HG02678 (cell line): ENCODE data around the gene MLX.
"Not testable (repeated sequence)": the region's sequence is repeated elsewhere in the genome, so short reads cannot be mapped to it uniquely, and the experiment has no call there.

ENCODE experiments used
- ATAC-seq: cut with Tn5 transposase; IDR thresholded peaks from one replicate; pipeline ENCODE4 v1.9.1; 2021; ENCODE audit warnings: mild to moderate bottlenecking, moderate library complexity; ENCODE audit not compliant: unreplicated experiment

MLX gene

DNA sequence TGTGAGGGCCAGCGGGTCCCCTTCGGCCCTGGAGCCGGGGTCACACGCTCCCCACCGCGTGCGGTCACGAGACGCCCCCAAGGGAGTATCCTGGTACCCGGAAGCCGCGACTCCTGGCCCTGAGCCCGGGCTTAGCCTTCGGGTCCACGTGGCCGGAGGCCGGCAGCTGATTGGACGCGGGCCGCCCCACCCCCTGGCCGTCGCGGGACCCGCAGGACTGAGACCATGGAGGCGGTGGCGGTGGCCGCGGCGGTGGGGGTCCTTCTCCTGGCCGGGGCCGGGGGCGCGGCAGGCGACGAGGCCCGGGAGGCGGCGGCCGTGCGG lies 30.9 kb upstream of the MLX start, which contains the start of gene NAGLU:
TSS of gene NAGLU (plus strand) at position 194 of the 324 bp plus-strand sequence. CDS start at position 226, 32 bp downstream.
- peak; percentile 85 for ATAC-seq

GRCh38 chr17:42536372-42537155 lies 30.3 kb upstream of the MLX start:
- peak; percentile 67 for ATAC-seq

DNA sequence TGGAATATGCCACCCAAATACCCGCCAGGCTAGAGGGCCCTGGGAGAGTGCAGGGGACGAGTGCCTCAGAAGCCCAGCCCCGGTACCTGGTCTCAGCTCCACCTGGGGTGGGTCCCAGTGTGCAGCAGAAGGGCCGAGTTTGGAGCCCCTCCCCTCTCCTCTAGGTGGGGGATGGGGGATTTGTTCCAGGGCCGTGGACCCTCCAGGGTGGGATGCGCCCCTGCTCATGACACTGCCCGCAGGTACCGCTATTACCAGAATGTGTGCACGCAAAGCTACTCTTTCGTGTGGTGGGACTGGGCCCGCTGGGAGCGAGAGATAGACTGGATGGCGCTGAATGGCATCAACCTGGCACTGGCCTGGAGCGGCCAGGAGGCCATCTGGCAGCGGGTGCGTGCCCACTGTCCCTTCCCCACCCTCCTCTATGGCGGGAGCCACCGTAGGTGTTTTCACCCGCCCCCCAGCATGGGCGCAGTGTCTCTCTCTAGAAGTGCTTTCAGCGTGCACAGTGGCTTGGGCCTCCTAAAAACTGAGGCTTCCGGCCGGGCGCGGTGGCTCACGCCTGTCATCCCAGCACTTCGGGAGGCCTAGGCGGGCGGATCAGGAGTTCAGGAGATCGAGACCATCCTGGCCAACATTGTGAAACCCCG lies 29.6 kb upstream of the MLX start:
- ATAC-seq: no peak

GRCh38 chr17:42537826-42538451 lies 29.0 kb upstream of the MLX start:
- ATAC-seq: no peak

DNA sequence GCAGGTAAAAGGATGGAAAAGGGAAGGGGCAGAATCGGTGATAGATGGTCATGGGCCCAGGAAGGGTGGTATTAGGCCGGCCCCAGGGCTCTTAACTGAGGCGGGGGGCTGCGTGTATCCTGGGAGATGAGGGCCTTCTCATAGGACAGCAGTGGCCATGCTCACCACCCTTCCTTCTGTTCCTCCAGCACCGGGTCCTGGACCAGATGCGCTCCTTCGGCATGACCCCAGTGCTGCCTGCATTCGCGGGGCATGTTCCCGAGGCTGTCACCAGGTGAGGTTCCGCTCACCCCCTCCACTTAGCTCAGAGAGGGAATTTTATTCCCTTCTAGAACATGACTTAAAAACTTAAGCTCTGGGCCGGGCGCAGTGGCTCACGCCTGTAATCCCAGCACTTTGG lies 28.4 kb upstream of the MLX start:
- no peak for ATAC-seq

- not testable (repeated sequence) for ATAC-seq
Measured at GRCh38 chr17:42540558-42540957, 26.3 kb upstream of the MLX start.

DNA sequence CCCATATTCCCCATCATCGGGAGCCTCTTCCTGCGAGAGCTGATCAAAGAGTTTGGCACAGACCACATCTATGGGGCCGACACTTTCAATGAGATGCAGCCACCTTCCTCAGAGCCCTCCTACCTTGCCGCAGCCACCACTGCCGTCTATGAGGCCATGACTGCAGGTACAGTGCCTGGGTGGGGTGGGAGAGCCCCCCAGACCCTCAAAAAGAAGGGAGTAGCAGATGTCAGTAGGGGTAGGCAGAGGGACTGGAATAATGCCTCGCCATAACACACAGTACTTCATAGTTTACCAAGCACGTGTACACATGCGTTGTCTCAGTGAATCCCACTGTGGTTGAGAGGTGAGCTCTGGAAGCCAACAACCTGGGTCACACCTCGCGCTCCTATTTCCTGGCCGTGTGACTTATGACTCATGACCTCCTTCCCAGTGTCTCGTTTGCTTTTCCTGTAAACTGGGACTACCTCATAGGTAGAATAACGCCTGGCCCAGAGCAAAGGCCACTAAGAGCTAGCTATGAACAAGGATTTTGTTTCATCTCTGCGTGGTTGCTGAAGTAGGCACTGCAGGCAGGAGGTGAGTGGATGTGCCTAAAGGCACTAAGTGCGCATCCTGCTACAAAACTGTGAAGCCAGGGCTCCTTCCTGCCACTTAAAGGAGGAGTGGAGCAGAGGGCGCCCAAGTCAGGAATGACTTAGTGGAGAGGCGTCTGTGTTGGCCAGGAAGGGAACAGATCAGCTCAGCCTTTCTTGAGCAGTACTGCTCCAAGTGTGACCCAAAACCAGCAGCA lies 25.7 kb upstream of the MLX start:
- ATAC-seq: no peak

- ATAC-seq: no peak
Measured at GRCh38 chr17:42543190-42544079, 23.5 kb upstream of the MLX start.

- ATAC-seq: no peak
Measured at GRCh38 chr17:42544874-42545283, 22.0 kb upstream of the MLX start.

DNA sequence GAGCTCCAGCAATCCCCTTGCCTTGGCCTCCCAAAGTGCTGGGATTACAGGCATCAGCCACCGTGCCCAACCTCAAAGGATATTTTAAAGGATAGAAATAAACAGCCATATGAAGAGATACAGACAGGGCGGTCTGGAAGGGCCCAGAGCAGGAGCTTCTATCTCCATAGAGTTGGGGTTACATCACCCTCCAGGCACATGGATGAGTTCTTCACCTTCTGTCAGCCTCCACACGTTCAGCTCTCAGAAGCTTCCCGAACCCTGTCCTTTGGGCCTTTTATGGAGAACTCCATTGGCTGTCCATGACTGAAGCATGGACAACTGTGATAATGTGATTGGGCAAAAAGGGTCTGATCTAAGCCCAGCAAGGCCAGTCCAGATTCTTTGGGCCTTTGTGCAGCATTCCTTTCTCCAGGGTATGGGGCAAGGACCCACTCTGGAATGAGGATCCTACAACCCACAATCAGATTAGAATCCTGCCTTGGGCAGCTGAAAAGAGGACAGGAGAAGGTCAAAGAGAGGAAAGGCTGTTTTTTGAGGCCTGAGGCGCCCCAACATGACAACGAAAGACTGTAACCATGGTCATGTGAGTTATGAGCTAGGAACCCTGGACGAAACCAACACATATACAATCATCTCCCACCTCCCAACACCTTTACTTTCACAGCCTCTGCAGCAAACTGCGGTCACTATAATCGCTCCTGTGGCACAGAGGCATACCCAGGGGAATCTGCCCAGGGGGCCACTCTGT lies 21.0 kb upstream of the MLX start:
- not testable (repeated sequence) for ATAC-seq

DNA sequence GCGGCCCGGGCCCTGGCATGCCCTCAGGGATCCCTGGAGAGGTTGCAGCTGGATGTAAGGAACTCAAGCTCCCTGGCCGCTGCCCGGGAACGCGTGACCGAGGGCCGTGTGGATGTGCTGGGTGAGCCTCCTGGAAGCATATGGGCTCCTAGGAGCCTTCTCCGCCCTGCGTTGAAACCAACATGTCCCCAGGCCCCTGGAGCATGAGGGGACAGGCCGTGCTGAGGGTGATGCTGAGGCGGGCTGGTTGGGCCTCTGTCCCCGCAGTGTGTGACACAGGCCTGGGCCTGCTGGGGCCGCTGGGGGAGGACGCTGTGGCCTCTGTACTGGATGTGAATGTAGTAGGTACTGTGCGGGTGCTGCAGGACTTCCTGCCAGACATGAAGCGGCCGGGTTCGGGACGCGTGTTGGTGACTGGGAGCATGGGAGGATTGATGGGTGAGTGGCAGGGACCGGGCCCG lies 19.9 kb upstream of the MLX start:
- no peak for ATAC-seq

DNA sequence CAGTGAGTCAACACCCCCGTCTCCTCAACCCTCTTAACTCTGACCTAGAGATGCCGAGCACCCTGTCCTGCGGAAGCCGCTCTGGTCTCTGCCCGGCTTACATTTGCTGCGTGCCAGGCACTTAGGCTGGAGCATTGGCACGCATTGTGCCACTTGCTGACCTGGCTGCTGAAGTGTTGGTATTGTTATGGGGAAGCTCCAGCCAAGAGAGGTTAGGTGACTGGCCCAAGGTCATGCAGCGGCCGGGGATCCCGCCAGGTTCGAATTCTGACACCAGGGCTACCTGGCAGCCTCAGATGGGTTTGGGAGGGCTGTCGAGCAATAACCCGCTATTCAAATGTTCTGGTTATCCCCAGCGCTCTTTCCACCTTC lies 19.2 kb upstream of the MLX start:
- no peak for ATAC-seq

DNA sequence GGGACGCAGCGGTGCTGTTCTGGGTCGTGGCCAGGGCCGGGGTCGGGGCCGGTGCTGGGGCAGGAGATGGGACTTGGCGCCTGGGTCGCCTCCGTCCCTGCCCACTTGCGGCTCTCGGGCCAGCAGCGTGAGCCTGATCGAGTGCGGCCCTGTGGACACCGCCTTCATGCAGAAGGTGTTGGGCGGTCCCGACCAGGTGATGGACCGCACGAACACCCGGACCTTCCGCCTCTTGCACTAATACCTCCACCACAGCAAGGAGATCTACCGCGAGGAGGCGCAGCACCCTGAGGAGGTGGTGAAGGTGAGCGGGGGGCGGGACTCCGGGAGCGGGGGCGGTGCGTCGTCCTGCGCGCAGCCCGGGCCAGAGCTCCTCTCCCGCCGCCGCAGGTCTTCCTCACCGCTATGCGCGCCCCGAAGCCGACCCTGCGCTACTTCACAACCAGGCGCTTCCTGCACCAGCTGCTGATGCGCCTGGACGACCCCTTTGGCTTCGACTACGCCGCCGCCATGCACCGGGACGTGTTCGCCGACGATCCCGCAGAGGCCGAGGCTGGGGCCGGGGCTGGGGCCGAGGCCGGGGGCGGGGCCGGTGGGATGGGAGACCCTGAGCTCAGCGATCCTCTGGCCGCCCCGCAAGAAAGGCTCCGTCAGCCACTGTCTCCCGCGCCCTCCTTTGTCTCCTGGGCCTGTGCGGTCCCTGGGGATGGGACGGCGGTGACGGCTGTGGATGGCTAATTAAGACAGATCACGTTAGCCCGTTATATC lies 18.6 kb upstream of the MLX start:
- peak; percentile 73 for ATAC-seq

DNA sequence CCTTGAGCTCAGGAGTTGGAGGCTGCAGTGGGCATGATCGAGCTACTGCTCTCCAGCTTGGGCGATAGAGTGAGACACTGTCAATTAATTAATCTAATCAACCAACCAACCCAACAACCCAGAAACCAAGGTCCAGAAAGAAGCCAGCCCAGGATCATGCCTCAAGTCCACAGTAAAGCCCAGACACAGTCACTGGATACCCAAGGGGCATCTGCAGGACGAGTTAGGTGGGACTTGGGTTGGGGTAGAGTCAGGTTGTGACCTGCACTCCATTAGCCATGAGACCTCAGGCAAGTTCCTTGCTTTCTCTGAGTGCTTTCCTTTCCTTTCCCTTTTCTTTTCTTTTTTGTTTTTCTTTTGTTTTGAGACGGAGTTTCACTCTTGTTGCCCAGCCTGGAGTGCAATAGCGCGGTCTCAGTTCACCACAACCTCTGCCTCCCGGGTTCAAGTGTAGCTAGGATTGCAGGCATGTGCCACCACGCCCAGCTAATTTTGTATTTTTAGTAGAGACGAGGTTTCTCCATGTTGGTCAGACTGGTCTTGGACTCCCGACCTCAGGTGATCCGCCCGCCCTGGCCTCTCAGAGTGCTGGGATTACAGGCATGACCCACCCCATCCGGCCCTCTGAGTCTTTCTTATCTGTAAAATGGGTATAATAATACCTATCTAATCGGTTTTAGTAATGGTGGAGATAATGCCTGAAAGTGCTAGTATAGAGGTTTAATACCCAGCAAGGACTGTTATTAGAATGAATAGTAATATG lies 17.7 kb upstream of the MLX start:
- ATAC-seq: no peak

- ATAC-seq: not testable (repeated sequence)
Measured at GRCh38 chr17:42552736-42553135, 14.2 kb upstream of the MLX start, which contains the start of gene HSD17B1. Gene HSD17B1, plus strand, starts transcription at chr17:42552923. Its CDS starts 11 bp downstream, at chr17:42552934.

- ATAC-seq: no peak
Measured at GRCh38 chr17:42553161-42553818, 13.6 kb upstream of the MLX start.

GRCh38 chr17:42553866-42554249 lies 13.0 kb upstream of the MLX start:
- no peak for ATAC-seq
